IPS-NIHi7 (cell line): ENCODE results near the gene REP15.
"Not testable (repeated sequence)": the region's sequence is repeated elsewhere in the genome, so short reads cannot be mapped to it uniquely, and the experiment has no call there.

Experiments used
- DNase-seq: peaks from one replicate; pipeline ENCODE4 v3.0.0; 2012; ENCODE audit warnings: mixed read lengths; ENCODE audit errors: extremely low spot score

REP15 gene

GRCh38 chr12:27696864-27697564 lies 767 bp downstream of the REP15 start:
- no peak for DNase-seq

DNA sequence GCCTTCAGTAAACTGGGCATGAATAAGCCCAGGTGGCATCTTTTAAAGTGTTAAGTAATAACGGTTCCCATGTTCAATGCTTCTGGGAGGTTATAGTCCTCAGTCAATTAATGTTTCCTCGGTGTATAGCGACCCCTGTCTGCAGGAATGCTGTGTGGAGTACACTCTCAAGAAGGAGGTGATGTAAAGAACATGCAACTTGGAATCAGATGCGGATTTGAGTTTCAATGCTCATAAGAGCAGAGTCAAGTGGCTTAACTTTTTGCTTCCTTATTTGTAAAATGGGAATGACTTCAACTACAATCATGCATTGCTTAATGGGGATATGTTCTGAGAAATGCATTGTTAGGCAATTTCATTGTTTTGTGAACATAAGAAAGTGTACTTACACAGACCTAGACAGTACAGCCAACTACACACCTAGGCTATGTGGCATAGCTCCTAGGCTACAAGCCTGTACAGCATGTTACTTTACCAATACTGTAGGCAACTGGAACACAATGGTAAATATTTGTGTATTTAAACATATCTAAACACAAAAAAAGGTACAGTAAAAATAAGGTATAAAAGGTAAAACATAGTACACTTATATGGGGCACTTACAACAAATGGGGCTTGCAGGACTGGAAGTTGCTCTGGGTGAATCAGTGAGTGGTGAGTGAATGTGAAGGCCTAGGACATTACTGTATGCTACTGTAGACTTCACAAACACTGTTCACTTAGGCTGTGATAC lies 7.6 kb downstream of the REP15 start:
- peak; percentile 74 for DNase-seq

- peak; percentile 33 for DNase-seq
These were observed 9.0 kb downstream of the REP15 start for GRCh38 chr12:27705263-27705662.

- no peak for DNase-seq
These were observed 11.0 kb downstream of the REP15 start for GRCh38 chr12:27707216-27707615.

GRCh38 chr12:27709212-27709931 lies 13.1 kb downstream of the REP15 start:
- no peak for DNase-seq

DNA sequence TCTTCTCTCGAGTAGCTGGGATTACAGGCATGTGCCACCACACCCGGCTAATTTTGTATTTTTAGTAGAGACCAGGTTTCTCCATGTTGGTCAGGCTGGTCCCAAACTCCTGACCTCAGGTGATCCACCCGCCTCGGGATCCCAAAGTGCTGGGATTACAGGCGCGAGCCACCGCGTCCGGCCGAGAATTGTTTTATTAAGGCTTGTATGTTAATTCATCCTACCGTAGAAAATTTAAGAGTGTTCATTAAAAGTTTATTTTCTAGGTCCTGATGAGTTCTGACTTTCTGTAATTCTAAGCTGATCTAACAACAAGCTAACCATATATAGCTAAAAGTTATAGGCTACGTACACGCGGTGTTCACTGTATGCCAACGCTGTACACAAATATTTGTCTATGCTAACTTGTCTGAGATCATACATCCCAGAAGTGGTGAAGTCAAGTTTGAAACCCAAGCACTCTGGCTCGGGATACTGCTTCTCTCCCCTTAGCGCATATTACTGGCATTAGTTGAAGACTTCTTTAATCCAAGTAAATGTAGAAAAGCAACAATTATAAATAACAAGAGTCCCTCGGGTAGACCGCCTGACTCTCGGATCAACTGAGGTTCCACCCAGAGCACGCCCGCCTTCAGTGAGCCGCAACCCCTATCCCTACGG lies 13.8 kb downstream of the REP15 start:
- no peak for DNase-seq

DNA sequence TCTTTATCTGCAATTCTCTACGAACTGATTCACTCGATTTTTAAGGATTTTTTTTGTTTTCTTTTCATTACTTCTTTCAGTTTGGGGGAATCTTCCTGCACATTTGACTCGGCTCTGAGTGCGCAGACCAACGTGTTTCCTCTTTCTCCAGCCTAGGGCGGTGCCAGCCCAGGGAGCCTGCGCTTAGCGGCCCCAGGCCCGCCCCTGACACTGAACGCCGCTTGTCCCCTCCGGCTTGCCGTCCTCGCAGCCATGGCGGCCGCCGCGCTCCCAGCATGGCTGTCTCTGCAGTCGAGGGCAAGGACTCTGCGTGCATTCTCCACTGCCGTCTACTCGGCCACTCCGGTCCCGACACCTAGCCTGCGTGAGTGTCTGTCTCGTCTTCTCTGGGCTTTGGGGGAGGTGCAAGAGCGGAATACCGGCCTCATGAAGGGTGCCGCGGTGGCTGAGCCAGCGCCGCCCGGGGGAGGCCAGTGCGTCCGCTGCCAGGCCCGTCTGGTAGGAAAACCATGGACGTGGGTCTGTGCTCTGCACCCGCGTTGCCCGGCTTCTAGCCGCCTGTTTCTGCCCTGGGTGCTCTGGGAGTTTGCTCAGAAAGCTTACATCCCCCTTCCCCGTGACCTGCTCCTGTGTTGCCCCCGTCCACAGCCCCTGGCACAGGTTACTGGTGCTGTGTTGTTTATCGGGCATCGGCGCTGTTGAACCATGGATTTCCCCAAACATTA lies 14.5 kb downstream of the REP15 start, which contains the start of gene MRPS35:
MRPS35 (plus strand) TSS at position 241 of the 725 bp plus-strand sequence; CDS start at position 253, 12 bp downstream.
- DNase-seq, result peak; percentile 84

DNA sequence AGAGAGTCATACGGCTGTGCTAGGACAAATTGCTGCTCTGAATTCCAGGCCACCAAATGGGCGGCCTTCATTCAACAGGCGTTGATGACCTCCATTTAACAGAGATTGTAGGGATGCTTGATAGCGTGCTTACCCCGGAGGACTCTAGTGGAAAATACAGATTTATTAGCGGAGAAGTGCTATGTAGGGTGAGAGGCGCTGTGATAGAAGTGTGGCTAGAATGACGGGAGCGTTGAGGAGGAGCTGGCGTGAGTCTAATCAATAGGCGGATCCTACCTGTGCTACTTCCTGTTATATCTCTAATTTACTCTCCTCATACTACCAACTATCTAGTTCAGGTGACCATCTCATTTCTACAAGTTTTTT lies 15.1 kb downstream of the REP15 start:
- peak; percentile 20 for DNase-seq

DNA sequence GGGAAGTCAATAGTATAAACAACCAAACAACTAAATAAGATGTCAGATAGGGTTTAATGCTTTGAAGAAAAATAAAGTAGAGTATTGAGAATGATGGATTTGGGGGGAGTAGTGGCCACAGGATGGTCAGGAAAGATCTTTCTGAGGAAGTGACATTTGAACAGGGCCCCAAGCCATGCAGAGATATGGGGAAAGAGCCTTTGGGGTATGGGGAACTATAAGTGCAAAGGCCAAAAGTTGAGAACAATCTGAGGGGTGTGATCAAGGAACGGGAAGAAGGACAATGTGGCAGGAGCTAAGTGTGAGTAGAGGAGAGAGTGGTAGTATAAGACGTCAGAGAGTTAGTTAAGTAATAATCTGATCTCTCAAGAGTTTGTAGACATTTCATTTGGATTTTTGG lies 15.7 kb downstream of the REP15 start:
- DNase-seq, result no peak

GRCh38 chr12:27723212-27723611 lies 27.0 kb downstream of the REP15 start:
- DNase-seq, result no peak

DNA sequence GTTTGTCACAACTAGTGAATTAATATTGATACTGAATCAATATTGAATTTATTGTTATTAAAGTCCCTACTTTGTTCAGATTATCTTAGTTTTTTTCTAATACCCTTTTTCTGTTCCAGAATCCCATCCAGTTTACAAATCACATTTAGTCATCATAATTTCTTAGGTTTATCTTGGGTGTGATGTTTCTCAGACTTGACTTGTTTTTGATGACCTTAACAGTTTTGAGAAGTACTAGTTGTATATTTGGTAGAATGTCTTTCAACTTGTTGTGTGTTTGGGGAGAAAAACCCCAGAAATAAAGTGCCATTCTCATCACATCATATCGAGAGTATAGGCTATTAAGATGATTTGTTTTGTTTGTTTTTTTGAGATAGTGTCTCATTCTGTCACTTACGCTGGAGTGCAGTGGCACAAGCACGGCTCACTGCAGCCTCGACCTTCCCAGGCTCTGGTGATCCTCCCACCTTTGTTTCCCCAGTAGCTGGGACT lies 33.9 kb downstream of the REP15 start:
- no peak for DNase-seq

GRCh38 chr12:27732281-27732680 lies 36.0 kb downstream of the REP15 start:
- peak; percentile 32 for DNase-seq

DNA sequence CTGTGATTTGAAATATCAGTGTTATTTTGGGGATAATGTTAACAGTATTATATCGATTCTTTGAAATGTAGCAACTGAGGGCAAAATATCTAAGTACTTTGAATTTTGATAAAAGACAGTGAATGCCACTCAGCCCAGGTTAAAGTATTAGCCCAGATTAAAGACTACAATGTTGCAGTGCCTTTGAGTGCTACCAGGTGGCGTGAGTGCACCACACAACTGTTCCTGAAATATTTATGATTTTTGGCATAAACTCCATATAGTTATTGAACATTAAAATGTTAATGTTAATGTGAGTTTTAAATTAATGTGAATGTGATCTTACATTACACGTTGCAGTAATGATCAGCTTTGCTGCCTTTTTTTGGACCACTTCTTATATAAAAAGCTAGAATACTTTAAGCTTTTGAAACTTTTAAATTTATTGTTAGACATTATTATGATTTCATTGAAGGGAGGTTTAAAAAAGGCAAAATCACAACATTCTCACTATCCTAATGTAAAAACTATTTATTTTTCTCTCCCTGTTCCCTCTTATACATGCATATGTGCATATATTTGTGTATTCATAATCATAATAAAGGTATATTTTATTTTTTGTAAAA lies 36.9 kb downstream of the REP15 start:
- DNase-seq, result peak; percentile 33

- no peak for DNase-seq
These were observed 37.5 kb downstream of the REP15 start for GRCh38 chr12:27733791-27734190.

- not testable (repeated sequence) for DNase-seq
These were observed 38.1 kb downstream of the REP15 start for GRCh38 chr12:27734321-27734720.

DNA sequence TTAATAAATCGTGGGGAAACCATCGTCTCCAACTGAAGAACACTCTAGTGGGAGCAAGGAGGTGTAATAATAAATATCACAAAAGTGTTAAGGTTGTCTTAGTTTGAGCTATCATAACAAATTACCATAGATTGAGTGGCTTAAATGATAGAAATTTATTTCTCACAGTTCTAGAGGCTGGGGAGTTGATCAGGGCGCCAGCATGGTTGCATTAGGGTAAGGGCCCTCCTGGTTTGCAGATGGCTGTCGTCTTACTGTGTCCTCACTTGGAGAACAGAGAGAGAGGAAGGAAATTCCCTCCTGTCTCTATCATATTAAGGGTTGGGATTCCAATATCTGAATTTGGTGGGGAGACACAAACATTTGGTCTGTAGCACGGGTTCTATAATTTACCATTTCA lies 47.4 kb downstream of the REP15 start:
- DNase-seq, result no peak

GRCh38 chr12:27745734-27746133 lies 49.5 kb downstream of the REP15 start:
- DNase-seq, result not testable (repeated sequence)
